Measurements from ENCODE around the gene MED10. TPM values are rescaled to one million over a fixed set of nuclear protein-coding genes. Genes with fewer than 3 reads are reported as not detected.

Gene MED10
- polyA plus RNA-seq, 1 of the 3 experiments (the other 2 are of a cell fraction), result 75.9 TPM

GRCh38 chr5:6354848-6355247, 23.5 kb downstream of the MED10 start:
- DNase-seq, result no peak
- POLR2A ChIA-PET, result no interaction called here
- H3K4me1 ChIP-seq (ENCODE audit: control insufficient read depth in 1 of 2, insufficient read depth in 2 of 2, low read depth in 1 of 2, low read length in 1 of 2), result peaks cover 0 to 11% of the 10 kb centered on the region in 2 experiments; a peak in 1 of 4 replicates
- H3K4me2 ChIP-seq, result no peak overlapping the region
- 34% methylated on average over 3 of the region's 3 CpGs for WGBS (ENCODE audit: low lambda C conversion rate)
- no peak for TF ChIP-seq SIN3A (IDR thresholded peaks at IDR 0.05; ENCODE audit: borderline replicate concordance, low read depth, low read length)
- no peak for TF ChIP-seq CTCF (IDR thresholded peaks at IDR 0.05)
- H3F3A ChIP-seq (replicated peaks; ENCODE audit: insufficient read depth), result no peaks in the 10 kb centered on the region
- H3K4me3 ChIP-seq (ENCODE audit: low read depth in 2 of 2, low read length in 1 of 2), result no peak overlapping the region
- H3K79me2 ChIP-seq (ENCODE audit: insufficient read depth), result no peaks in the 10 kb centered on the region
- H3K27me3 ChIP-seq (ENCODE audit: insufficient read depth), result no peaks in the 10 kb centered on the region
- H3K9me3 ChIP-seq, result no peaks in the 10 kb centered on the region
- no peaks in the 10 kb centered on the region for H3K36me3 ChIP-seq (replicated peaks in 1 of 2; ENCODE audit: control insufficient read depth in 1 of 2, insufficient read depth in 2 of 2, low read length in 1 of 2)
- no peak overlapping the region for H3K27ac ChIP-seq (ENCODE audit: low read depth in 2 of 2, low read length in 1 of 2)
- CTCF ChIA-PET, result interaction anchor here (1.4 kb wide), 1 partner anchor 10 kb away, joined by 4 read pairs; no protein-coding TSS in a partner anchor
- H2AFZ ChIP-seq (ENCODE audit: low read depth), result no peak overlapping the region
- no peaks in the 10 kb centered on the region for H4K20me1 ChIP-seq (ENCODE audit: insufficient read depth)
- no peak overlapping the region for H3K9ac ChIP-seq
- H3K9me2 ChIP-seq, result no peaks in the 10 kb centered on the region

- Histone ChIP-seq H3K27me3 (ENCODE audit: insufficient read depth) (no peaks in the 10 kb centered on the region), H3K4me3 (ENCODE audit: low read depth in 2 of 2, low read length in 1 of 2) (no peak overlapping the region), H3K4me1 (ENCODE audit: control insufficient read depth in 1 of 2, insufficient read depth in 2 of 2, low read depth in 1 of 2, low read length in 1 of 2) (peaks cover 0 to 6% of the 10 kb centered on the region in 2 experiments; a peak in 1 of 4 replicates), H2AFZ (ENCODE audit: low read depth) (no peak overlapping the region), H3K4me2 (no peak overlapping the region), H3F3A (replicated peaks; ENCODE audit: insufficient read depth) (no peaks in the 10 kb centered on the region), H3K9me3 (no peaks in the 10 kb centered on the region), H3K9ac (no peak overlapping the region), H3K27ac (ENCODE audit: low read depth in 2 of 2, low read length in 1 of 2) (no peak overlapping the region), H3K79me2 (ENCODE audit: insufficient read depth) (no peaks in the 10 kb centered on the region), H4K20me1 (ENCODE audit: insufficient read depth) (no peaks in the 10 kb centered on the region), H3K9me2 (no peaks in the 10 kb centered on the region), H3K36me3 (replicated peaks in 1 of 2; ENCODE audit: control insufficient read depth in 1 of 2, insufficient read depth in 2 of 2, low read length in 1 of 2) (no peaks in the 10 kb centered on the region)
- no peak for DNase-seq
- 55% methylated on average over 13 of the region's 13 CpGs for WGBS (ENCODE audit: low lambda C conversion rate)
- ChIA-PET CTCF (no interaction called here), POLR2A (no interaction called here)
- no peak for TF ChIP-seq PBX3 (IDR thresholded peaks at IDR 0.05)
- no peak for TF ChIP-seq USF1 (IDR thresholded peaks at IDR 0.05; ENCODE audit: borderline replicate concordance, low read depth)
- no peak for TF ChIP-seq JUND (IDR thresholded peaks at IDR 0.05)
- TF ChIP-seq GABPA (IDR thresholded peaks at IDR 0.05; ENCODE audit: low read depth), result no peak
- no peak for TF ChIP-seq GATA2 (CRISPR knock-in tag; IDR thresholded peaks at IDR 0.05)
- no peak for TF ChIP-seq TAF1 (IDR thresholded peaks at IDR 0.05; ENCODE audit: borderline replicate concordance, low read depth, low read length)
- no peak for TF ChIP-seq MAX (IDR thresholded peaks at IDR 0.05; ENCODE audit: low read depth)
- no peak for TF ChIP-seq ELF1 (IDR thresholded peaks at IDR 0.05)
- TF ChIP-seq EP300 (IDR thresholded peaks at IDR 0.05; ENCODE audit: borderline replicate concordance in 1 of 2, low read depth in 1 of 2, low read length in 1 of 2), result no peak
- no peak for TF ChIP-seq FOSL2 (IDR thresholded peaks at IDR 0.05; ENCODE audit: borderline replicate concordance, low read depth)
- no peak for TF ChIP-seq POLR2AphosphoS5 (IDR thresholded peaks at IDR 0.05; ENCODE audit: low read depth, low read length)
- no peak for TF ChIP-seq RAD21 (IDR thresholded peaks at IDR 0.05; ENCODE audit: low read length)
- TF ChIP-seq YY1 (IDR thresholded peaks at IDR 0.05; ENCODE audit: low read depth), result no peak
- no peak for TF ChIP-seq MXI1 (IDR thresholded peaks at IDR 0.05; ENCODE audit: low read depth, low read length)
Observed at GRCh38 chr5:6353602-6354302, 24.6 kb downstream of the MED10 start.

Data from SK-N-SH (cell line).